ENCODE data around the gene PLCB4. TPM values are rescaled to one million over a fixed set of nuclear protein-coding genes. Genes with fewer than 3 reads are reported as not detected.

Gene PLCB4
- total and polyA plus RNA-seq, 7 donors, result 9.7 to 21.0 (median 12.4) TPM

DNA sequence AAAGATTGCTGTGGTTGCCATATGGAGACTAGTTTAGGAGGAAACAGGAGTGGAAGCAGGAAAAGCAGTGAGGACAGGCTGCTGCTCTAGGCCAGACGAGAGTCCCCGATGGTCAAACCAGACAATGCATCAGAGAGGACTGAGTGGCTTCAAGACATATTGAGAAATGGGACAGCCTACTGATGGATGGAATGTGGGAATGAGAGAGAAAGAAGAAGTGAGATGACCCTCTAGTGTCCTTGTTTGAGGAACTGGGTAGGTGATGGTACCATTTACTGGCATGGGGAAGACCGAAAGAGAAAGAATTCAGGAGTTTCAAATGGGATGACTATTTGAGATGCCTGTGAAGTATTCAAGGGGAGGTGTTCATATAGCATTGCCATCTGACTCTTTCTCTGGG, 333.7 kb downstream of the PLCB4 start:
- DNase-seq, result no peak
- Histone ChIP-seq H3K4me1 (no peaks in the 10 kb centered on the region), H3K36me3 (peaks cover 0 to 19% (median 0%) of the 10 kb centered on the region in 4 donors), H3K27ac (no peak overlapping the region), H3K4me3 (no peak overlapping the region), H3K27me3 (no peaks in the 10 kb centered on the region), H3K9me3 (no peaks in the 10 kb centered on the region)
- TF ChIP-seq, protein P1, sequence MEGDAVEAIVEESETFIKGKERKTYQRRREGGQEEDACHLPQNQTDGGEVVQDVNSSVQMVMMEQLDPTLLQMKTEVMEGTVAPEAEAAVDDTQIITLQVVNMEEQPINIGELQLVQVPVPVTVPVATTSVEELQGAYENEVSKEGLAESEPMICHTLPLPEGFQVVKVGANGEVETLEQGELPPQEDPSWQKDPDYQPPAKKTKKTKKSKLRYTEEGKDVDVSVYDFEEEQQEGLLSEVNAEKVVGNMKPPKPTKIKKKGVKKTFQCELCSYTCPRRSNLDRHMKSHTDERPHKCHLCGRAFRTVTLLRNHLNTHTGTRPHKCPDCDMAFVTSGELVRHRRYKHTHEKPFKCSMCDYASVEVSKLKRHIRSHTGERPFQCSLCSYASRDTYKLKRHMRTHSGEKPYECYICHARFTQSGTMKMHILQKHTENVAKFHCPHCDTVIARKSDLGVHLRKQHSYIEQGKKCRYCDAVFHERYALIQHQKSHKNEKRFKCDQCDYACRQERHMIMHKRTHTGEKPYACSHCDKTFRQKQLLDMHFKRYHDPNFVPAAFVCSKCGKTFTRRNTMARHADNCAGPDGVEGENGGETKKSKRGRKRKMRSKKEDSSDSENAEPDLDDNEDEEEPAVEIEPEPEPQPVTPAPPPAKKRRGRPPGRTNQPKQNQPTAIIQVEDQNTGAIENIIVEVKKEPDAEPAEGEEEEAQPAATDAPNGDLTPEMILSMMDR (IDR thresholded peaks at IDR 0.05), result no peak
- no peak for TF ChIP-seq POLR2A (IDR thresholded peaks at IDR 0.05)
- TF ChIP-seq POLR2AphosphoS5 (IDR thresholded peaks at IDR 0.05), result no peak
- no peak for TF ChIP-seq EP300 (IDR thresholded peaks at IDR 0.05)
- intact Hi-C loops (cut with DNase I), result no loop called here
- 96 to 98% methylated on average over 3 of the region's 3 CpGs for WGBS, 2 donors

DNA sequence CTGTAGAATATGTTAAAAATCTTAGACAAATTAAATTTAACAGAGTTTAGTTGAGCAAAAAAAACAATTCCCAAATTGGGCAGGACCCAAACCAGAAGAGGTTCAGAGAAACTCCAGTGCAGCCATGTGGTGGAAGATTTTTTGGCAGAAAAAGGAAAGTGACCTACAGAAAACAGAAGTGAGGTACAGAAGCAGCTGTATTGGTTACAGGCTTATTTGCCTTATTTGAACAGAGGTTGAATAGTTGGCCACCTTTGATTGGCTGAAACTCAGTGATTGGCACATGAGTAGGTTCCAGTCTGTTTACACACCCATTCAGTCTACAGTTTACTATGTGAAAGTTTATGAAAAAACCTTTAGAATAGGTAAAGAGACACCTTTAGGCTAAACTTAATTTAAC, 334.6 kb downstream of the PLCB4 start:
- no peaks in the 10 kb centered on the region for H3K27me3 ChIP-seq
- no peaks in the 10 kb centered on the region for H3K4me1 ChIP-seq
- H3K4me3 ChIP-seq, result no peak overlapping the region
- H3K27ac ChIP-seq, result no peak overlapping the region
- intact Hi-C loops (cut with DNase I), result no loop called here
- H3K36me3 ChIP-seq, result peaks cover 0 to 19% (median 0%) of the 10 kb centered on the region in 4 donors
- no peak for DNase-seq
- H3K9me3 ChIP-seq, result no peaks in the 10 kb centered on the region
- no peak for TF ChIP-seq EP300 (IDR thresholded peaks at IDR 0.05)
- no peak for TF ChIP-seq POLR2AphosphoS5 (IDR thresholded peaks at IDR 0.05)
- TF ChIP-seq POLR2A (IDR thresholded peaks at IDR 0.05), result no peak
- TF ChIP-seq, protein P1 (IDR thresholded peaks at IDR 0.05), result no peak

DNA sequence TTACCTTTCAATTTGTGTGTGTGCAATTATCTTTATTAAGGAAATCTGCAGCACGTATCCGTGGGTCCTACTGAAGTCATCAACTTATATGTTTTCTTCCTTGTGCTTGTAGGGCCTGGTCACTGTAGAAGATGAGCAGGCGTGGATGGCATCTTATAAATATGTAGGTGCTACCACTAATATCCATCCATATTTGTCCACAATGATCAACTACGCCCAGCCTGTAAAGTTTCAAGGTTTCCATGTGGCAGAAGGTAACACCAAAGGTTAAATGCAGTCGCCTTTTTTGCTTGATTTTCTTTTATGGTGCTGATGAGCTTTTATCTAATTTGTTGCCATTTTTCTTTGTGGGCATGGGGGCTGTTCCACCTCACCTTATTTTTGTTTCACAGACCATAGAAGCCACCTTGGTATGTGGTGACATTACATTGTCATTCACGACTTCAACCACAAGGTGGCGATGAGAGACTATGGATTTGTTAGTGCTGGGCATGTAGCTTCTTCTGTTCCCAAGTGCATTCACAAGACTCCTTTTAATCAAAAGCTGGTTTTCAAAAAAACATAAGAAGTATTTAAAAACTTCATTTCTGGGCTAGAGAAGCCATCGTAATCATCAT, 339.0 kb downstream of the PLCB4 start:
- no peak for TF ChIP-seq POLR2A (IDR thresholded peaks at IDR 0.05)
- no peak for TF ChIP-seq POLR2AphosphoS5 (IDR thresholded peaks at IDR 0.05)
- no peak for TF ChIP-seq EP300 (IDR thresholded peaks at IDR 0.05)
- TF ChIP-seq, protein P1 (IDR thresholded peaks at IDR 0.05), result peak; percentile 67 to 85 (median 76)
- intact Hi-C loops (cut with DNase I), result loop anchor here (1.0 kb wide), 1 partner anchor 202 kb away; no protein-coding TSS in a partner anchor
- Histone ChIP-seq H3K27me3 (no peaks in the 10 kb centered on the region), H3K4me1 (no peaks in the 10 kb centered on the region), H3K4me3 (no peak overlapping the region), H3K27ac (no peak overlapping the region), H3K9me3 (no peaks in the 10 kb centered on the region), H3K36me3 (peaks cover 0 to 6% (median 0%) of the 10 kb centered on the region in 4 donors)
- DNase-seq, result no peak
- WGBS, 2 donors, result 50 to 51% methylated on average over 8 of the region's 8 CpGs

DNA sequence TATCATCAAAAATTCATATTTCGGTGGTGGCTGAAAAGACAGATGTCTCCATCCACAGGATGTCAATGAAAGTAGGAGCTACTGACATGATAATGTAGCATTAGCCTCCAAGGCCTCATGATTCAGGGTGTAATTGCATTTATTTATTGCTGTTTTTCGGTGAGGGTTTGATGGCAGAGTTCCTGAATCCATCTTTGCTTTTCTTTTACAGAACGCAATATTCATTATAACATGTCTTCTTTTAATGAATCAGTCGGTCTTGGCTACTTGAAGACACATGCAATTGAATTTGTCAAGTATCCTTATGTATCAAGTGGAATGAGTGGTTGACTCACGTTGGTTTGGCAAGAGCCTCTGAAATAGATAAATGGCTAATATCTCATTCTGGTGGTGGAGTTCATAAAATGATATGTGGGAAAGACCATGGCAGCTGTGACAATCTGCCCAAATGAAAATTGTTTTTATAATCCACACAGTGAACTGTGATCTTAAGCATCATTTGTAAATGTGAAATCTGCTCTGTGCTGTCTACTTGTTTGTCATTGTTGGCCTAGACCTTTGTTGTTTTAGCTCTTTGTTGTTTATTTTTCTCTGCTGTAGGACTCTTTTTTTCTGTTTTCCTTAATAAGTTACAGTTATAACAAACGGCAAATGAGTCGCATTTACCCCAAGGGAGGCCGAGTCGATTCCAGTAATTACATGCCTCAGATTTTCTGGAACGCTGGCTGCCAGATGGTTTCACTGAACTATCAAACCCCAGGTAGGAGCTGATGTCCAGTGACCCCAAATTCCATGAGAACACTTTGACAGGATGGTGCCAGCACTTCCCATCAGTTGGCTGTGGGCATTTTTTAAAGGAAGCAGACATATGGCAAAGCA, 339.8 kb downstream of the PLCB4 start:
- TF ChIP-seq, protein P1 (IDR thresholded peaks at IDR 0.05), result no peak
- TF ChIP-seq POLR2A (IDR thresholded peaks at IDR 0.05) (no peak), EP300 (IDR thresholded peaks at IDR 0.05) (no peak), POLR2AphosphoS5 (IDR thresholded peaks at IDR 0.05) (no peak)
- intact Hi-C loops (cut with DNase I), result loop anchor here (1.0 kb wide), 1 partner anchor 202 kb away; no protein-coding TSS in a partner anchor
- H3K4me1 ChIP-seq, result no peaks in the 10 kb centered on the region
- no peak overlapping the region for H3K4me3 ChIP-seq
- no peaks in the 10 kb centered on the region for H3K9me3 ChIP-seq
- peaks cover 0 to 4% (median 0%) of the 10 kb centered on the region in 4 donors for H3K36me3 ChIP-seq
- H3K27me3 ChIP-seq, result no peaks in the 10 kb centered on the region
- WGBS, 2 donors, result 82 to 85% methylated on average over 10 of the region's 10 CpGs
- no peak for DNase-seq
- no peak overlapping the region for H3K27ac ChIP-seq
